PC-9 (cell line): ENCODE measurements around the gene HSD11B1L. TPM values are rescaled to one million over a fixed set of nuclear protein-coding genes. Genes with fewer than 3 reads are reported as not detected.
A peak's percentile ranks its signal among the peaks of the same experiment; 100 is the strongest.

ENCODE experiments used
- BruUV-seq: library from RNA; stranded (reverse); fragments of 400-500 nt; replicated peaks from 2 replicates; lab custom pipeline; 2021; lab: Mats Ljungman, UMichigan
- CTCF ChIA-PET: fragments of 300-600 bp; sonication (Branson Sonifier 250); formaldehyde crosslinking; loops from one replicate; lab custom pipeline; 2022; ENCODE audit warnings: antibody characterized with exemption; lab: Charles Lee
- POLR2A ChIA-PET: fragments of 300-600 bp; sonication (Branson Sonifier 250); formaldehyde crosslinking; loops from one replicate; lab custom pipeline; 2022; ENCODE audit warnings: antibody characterized with exemption; ENCODE audit not compliant: unreplicated experiment; lab: Charles Lee
- DNase-seq, 2 experiments: peaks; one replicate each; pipeline versions ENCODE4 v3.0.0 to v3.0.0-alpha.2; 2015 to 2022; ENCODE audit warnings: mixed read lengths in 1 of 2
- H2AFZ ChIP-seq: fragments of 200-600 bp; sonication (generic); 2 replicates; pipeline ENCODE4 v1.8.1; 2017; ENCODE audit warnings: antibody characterized with exemption
- H3F3A ChIP-seq: fragments of 200-600 bp; sonication (generic); 2 replicates; pipeline ENCODE4 v1.8.1; 2017; ENCODE audit warnings: antibody characterized with exemption, mild to moderate bottlenecking, low read depth; ENCODE audit not compliant: insufficient read depth
- H3K27ac ChIP-seq: fragments of 200-600 bp; sonication (generic); 2 replicates; pipeline ENCODE4 v1.6.1; 2016; ENCODE audit warnings: mixed run types
- H3K27me3 ChIP-seq: fragments of 200-600 bp; sonication (generic); 2 replicates; pipeline ENCODE4 v1.6.1; 2016; ENCODE audit warnings: low read depth, mixed run types; ENCODE audit not compliant: insufficient read depth
- H3K36me3 ChIP-seq: fragments of 200-600 bp; sonication (generic); 2 replicates; pipeline ENCODE4 v1.6.1; 2016; ENCODE audit warnings: low read depth, mixed run types
- H3K4me1 ChIP-seq: fragments of 200-600 bp; sonication (generic); replicated peaks from 2 replicates; pipeline ENCODE4 v1.6.1; 2016; ENCODE audit warnings: mixed run types; ENCODE audit not compliant: insufficient read depth
- H3K4me2 ChIP-seq: fragments of 200-600 bp; sonication (generic); 2 replicates; pipeline ENCODE4 v1.6.1; 2017; ENCODE audit warnings: mixed run types
- H3K4me3 ChIP-seq: fragments of 200-600 bp; sonication (generic); 2 replicates; pipeline ENCODE4 v1.6.1; 2016; ENCODE audit warnings: mixed run types
- H3K79me2 ChIP-seq: fragments of 200-600 bp; sonication (generic); 2 replicates; pipeline ENCODE4 v1.6.1; 2017; ENCODE audit warnings: low read depth, mixed run types
- H3K9me2 ChIP-seq: fragments of 200-600 bp; sonication (generic); 2 replicates; pipeline ENCODE4 v1.8.1; 2017; ENCODE audit warnings: mild to moderate bottlenecking; ENCODE audit not compliant: insufficient read depth
- H3K9me3 ChIP-seq: fragments of 200-600 bp; sonication (generic); 2 replicates; pipeline ENCODE4 v1.8.1; 2016; ENCODE audit warnings: low read depth; ENCODE audit not compliant: insufficient read depth
- H4K20me1 ChIP-seq: fragments of 200-600 bp; sonication (generic); 2 replicates; pipeline ENCODE4 v1.8.1; 2017; ENCODE audit not compliant: insufficient read depth
- EZH2 ChIP-seq: fragments of 200-600 bp; sonication (generic); IDR thresholded peaks from 2 replicates; pipeline ENCODE4 v1.8.0; 2017; ENCODE audit warnings: antibody characterized with exemption, low read depth
- intact Hi-C: fragments of 100-400 bp; cut with micrococcal nuclease; formaldehyde crosslinking; loops from one replicate; pipeline ENCODE4 v1.10.0; 2022; ENCODE audit not compliant: unreplicated experiment
- total RNA-seq: library from RNA; stranded (reverse); gene quantifications from 2 replicates; pipeline ENCODE4 v1.2.3, GENCODE V29; 2021
- TF ChIP-seq, protein P1 (sequence below): fragments of 200-600 bp; sonication (generic); conservative IDR thresholded peaks from 2 replicates; pipeline ENCODE4 v1.6.1; 2017; ENCODE audit warnings: mixed run types, antibody characterized with exemption, mild to moderate bottlenecking, moderate library complexity

Gene HSD11B1L
- total RNA-seq, 1 experiment from 2014 or later: 7.5 TPM

DNA sequence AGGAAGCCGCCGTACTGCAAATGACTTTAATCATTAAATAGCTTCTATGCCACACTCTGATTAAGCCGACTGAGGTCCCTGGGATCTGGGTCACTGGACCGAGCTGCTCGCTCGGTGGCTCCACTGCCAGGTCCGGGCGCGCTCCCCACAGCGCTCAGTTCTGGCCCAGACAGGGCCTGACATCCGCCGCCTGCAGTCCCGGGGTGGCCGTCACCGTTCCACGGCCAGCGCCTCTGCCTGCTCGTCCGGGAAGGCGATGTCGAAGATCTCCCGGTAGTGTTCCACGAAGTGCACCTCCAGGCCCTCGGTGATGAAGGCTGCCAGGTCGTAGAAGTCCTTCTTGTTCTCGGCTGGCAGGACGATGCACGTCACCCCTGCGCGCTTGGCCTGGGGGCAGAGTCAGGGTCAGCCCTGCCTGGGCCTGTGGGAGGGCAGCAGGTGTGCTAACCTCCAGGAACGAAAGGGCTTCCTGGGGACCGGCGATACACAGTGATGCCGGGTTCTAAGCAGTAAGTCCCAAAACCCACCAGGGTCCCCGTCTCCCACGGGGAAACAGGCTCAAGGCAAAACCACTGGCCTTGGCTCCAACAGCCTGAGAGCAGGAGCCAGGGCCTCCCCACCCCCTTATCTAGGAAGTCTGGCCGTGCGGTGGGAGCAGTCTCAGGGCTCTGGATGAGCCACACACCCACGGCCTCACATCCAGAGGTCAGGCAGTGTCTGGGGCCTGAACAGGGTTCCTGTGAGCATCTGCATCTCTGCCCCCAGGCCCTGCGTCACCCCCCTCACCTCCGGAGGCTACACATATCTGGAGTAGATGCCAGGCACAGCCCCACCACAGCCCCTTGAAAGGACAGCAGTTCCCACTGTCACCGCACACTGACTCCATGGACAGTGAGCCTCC, 11.2 kb downstream of the HSD11B1L start:
- TF ChIP-seq, protein P1, sequence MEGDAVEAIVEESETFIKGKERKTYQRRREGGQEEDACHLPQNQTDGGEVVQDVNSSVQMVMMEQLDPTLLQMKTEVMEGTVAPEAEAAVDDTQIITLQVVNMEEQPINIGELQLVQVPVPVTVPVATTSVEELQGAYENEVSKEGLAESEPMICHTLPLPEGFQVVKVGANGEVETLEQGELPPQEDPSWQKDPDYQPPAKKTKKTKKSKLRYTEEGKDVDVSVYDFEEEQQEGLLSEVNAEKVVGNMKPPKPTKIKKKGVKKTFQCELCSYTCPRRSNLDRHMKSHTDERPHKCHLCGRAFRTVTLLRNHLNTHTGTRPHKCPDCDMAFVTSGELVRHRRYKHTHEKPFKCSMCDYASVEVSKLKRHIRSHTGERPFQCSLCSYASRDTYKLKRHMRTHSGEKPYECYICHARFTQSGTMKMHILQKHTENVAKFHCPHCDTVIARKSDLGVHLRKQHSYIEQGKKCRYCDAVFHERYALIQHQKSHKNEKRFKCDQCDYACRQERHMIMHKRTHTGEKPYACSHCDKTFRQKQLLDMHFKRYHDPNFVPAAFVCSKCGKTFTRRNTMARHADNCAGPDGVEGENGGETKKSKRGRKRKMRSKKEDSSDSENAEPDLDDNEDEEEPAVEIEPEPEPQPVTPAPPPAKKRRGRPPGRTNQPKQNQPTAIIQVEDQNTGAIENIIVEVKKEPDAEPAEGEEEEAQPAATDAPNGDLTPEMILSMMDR: no peak
- TF ChIP-seq EZH2: no peak
- Histone ChIP-seq H3K9me2 (no peaks in the 10 kb centered on the region), H3K27me3 (no peaks in the 10 kb centered on the region), H3K4me1 (no peaks in the 10 kb centered on the region), H3K27ac (peak overlapping the region; percentile 29; the same call in 1 of the 2 replicates), H3F3A (peaks cover 34% of the 10 kb centered on the region), H3K4me3 (peak overlapping the region; percentile 90), H2AFZ (no peak overlapping the region), H3K4me2 (peak overlapping the region; percentile 71), H3K9me3 (no peaks in the 10 kb centered on the region), H3K79me2 (peaks cover 37% of the 10 kb centered on the region), H3K36me3 (0 out of 2 replicates have a peak, but pooled peaks cover 9% of the 10 kb centered on the region), H4K20me1 (peaks cover 37% of the 10 kb centered on the region)
- no peak for DNase-seq
- BruUV-seq: no TSS peak
- intact Hi-C loops: no loop called here
- ChIA-PET POLR2A (no interaction called here), CTCF (no interaction called here)

DNA sequence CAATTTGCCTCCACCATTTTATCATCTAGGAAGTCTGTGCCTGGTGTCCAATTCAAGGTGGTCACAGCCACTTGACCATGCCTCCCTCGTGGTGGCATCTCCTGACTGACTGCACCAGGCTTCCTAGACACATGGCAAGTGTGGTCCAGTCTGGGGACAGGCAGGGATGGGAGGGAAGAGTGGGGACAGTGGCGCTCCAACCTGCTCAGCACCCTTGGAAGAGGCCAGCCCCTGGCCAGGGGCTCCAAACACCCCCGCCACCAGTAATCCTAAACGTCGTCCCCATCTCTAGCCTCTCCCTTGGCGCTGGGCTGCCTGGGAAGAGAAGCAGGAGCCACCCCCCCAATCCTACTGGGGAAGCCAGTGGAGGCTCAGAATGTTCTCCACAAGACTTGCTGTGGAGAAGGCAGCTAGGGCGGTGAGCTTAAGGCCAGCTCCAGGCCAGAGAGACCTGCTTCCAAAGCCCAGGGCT, 11.9 kb downstream of the HSD11B1L start:
- H3K79me2 ChIP-seq: peaks cover 37% of the 10 kb centered on the region

More for the DNA sequence above, 11.9 kb downstream of the HSD11B1L start:
- Histone ChIP-seq H3K9me3 (no peaks in the 10 kb centered on the region), H4K20me1 (peaks cover 37% of the 10 kb centered on the region), H3K27me3 (no peaks in the 10 kb centered on the region), H3K27ac (no peak overlapping the region), H3K4me3 (peak overlapping the region; percentile 90), H3K4me1 (no peaks in the 10 kb centered on the region), H3K9me2 (no peaks in the 10 kb centered on the region), H3K36me3 (0 out of 2 replicates have a peak, but pooled peaks cover 9% of the 10 kb centered on the region), H3F3A (peaks cover 34% of the 10 kb centered on the region), H3K4me2 (peak overlapping the region; percentile 71), H2AFZ (no peak overlapping the region)
- intact Hi-C loops: no loop called here
- ChIA-PET POLR2A (no interaction called here), CTCF (no interaction called here)
- TF ChIP-seq EZH2: no peak
- TF ChIP-seq, protein P1: no peak
- no peak for DNase-seq
- BruUV-seq: no TSS peak
